Measurements from ENCODE around the gene HMGN2. TPM values are rescaled to one million over a fixed set of nuclear protein-coding genes. Genes with fewer than 3 reads are reported as not detected.

Gene HMGN2
- polyA plus RNA-seq, 1 donor (not counting 4 experiments of a cell fraction or from before 2014, with no cell fraction given), result 130 TPM

DNA sequence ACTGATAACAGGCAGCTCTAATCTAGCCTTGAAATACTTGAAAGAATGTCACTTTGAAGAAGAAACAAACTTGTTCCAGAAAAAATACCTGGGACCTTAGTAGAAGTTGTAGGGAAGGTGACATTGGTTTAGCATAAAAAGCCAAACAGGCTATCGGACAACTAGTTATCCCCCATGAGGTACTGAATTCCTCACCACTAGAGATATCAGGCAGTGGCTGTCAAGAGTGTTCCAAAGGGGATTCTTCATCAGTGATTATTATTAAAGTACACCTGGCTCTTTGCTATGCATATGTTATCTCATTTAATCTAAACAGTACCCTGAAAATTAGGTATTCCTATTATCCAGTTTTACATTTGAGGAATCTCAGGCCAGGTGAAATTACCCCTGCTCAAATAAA lies 13.1 kb upstream of the HMGN2 start:
- TF ChIP-seq EZH2 (IDR thresholded peaks at IDR 0.05; ENCODE audit: low read length) (no peak), CTCF (optimal IDR thresholded peaks at IDR 0.05 in 1 of 3, IDR thresholded peaks at IDR 0.05 in 1 of 3, conservative IDR thresholded peaks at IDR 0.05 in 1 of 3; ENCODE audit: extremely low read depth in 1 of 3, insufficient read depth in 2 of 3, low read length in 3 of 3) (no peak)
- no peak for FAIRE-seq
- Histone ChIP-seq H3K27ac (ENCODE audit: control insufficient read depth, insufficient read depth, low read length) (no peak overlapping the region), H3K4me1 (ENCODE audit: control insufficient read depth, extremely low read depth, insufficient read depth, low read length) (no peaks in the 10 kb centered on the region), H3K9me3 (ENCODE audit: control insufficient read depth, low read depth, low read length) (no peaks in the 10 kb centered on the region), H3K79me2 (ENCODE audit: control insufficient read depth, insufficient read depth, low read length) (no peaks in the 10 kb centered on the region), H3K4me3 (ENCODE audit: control insufficient read depth in 2 of 3, extremely low read depth in 1 of 3, insufficient read depth in 2 of 3, low read depth in 1 of 3, low read length in 3 of 3) (no peak overlapping the region), H3K9ac (ENCODE audit: control insufficient read depth, extremely low read depth, insufficient read depth, low read length) (no peak overlapping the region), H3K4me2 (ENCODE audit: control insufficient read depth, extremely low read depth, insufficient read depth, low read depth, low read length) (no peak overlapping the region), H3K27me3 (ENCODE audit: control insufficient read depth, extremely low read depth, insufficient read depth, low read length) (no peaks in the 10 kb centered on the region), H3K9me1 (ENCODE audit: control insufficient read depth, extremely low read depth, insufficient read depth, low read length) (no peaks in the 10 kb centered on the region), H3K36me3 (ENCODE audit: control insufficient read depth in 2 of 2, extremely low read depth in 1 of 2, insufficient read depth in 2 of 2, low read length in 2 of 2) (peaks cover 9 to 11% of the 10 kb centered on the region in 2 experiments), H4K20me1 (ENCODE audit: control insufficient read depth, extremely low read depth, insufficient read depth, low read length) (no peaks in the 10 kb centered on the region), H2AFZ (ENCODE audit: control insufficient read depth, low read length) (no peak overlapping the region)
- dilution Hi-C loops (cut with MboI; ENCODE audit: extremely low pct_ligation_motif_present, low sequenced_read_pairs), result no loop called here
- DNase-seq (ENCODE audit: low read depth, low spot score), result no peak

- FAIRE-seq (no peak), DNase-seq (ENCODE audit: low read depth, low spot score) (no peak)
- Histone ChIP-seq H3K36me3 (ENCODE audit: control insufficient read depth in 2 of 2, extremely low read depth in 1 of 2, insufficient read depth in 2 of 2, low read length in 2 of 2) (peaks cover 10 to 11% of the 10 kb centered on the region in 2 experiments), H3K27ac (ENCODE audit: control insufficient read depth, insufficient read depth, low read length) (no peak overlapping the region), H3K4me1 (ENCODE audit: control insufficient read depth, extremely low read depth, insufficient read depth, low read length) (no peaks in the 10 kb centered on the region), H3K9me3 (ENCODE audit: control insufficient read depth, low read depth, low read length) (no peaks in the 10 kb centered on the region), H3K9ac (ENCODE audit: control insufficient read depth, extremely low read depth, insufficient read depth, low read length) (no peak overlapping the region), H2AFZ (ENCODE audit: control insufficient read depth, low read length) (no peak overlapping the region), H3K4me2 (ENCODE audit: control insufficient read depth, extremely low read depth, insufficient read depth, low read depth, low read length) (no peak overlapping the region), H3K27me3 (ENCODE audit: control insufficient read depth, extremely low read depth, insufficient read depth, low read length) (no peaks in the 10 kb centered on the region), H3K9me1 (ENCODE audit: control insufficient read depth, extremely low read depth, insufficient read depth, low read length) (no peaks in the 10 kb centered on the region), H3K4me3 (ENCODE audit: control insufficient read depth in 2 of 3, extremely low read depth in 1 of 3, insufficient read depth in 2 of 3, low read depth in 1 of 3, low read length in 3 of 3) (no peak overlapping the region), H4K20me1 (ENCODE audit: control insufficient read depth, extremely low read depth, insufficient read depth, low read length) (no peaks in the 10 kb centered on the region), H3K79me2 (ENCODE audit: control insufficient read depth, insufficient read depth, low read length) (no peaks in the 10 kb centered on the region)
- dilution Hi-C loops (cut with MboI; ENCODE audit: extremely low pct_ligation_motif_present, low sequenced_read_pairs), result no loop called here
- TF ChIP-seq EZH2 (IDR thresholded peaks at IDR 0.05; ENCODE audit: low read length) (no peak), CTCF (optimal IDR thresholded peaks at IDR 0.05 in 1 of 3, IDR thresholded peaks at IDR 0.05 in 1 of 3, conservative IDR thresholded peaks at IDR 0.05 in 1 of 3; ENCODE audit: extremely low read depth in 1 of 3, insufficient read depth in 2 of 3, low read length in 3 of 3) (no peak)
Observed at GRCh38 chr1:26459573-26460031, 12.6 kb upstream of the HMGN2 start.
